ENCODE measurements around the gene CACNA1E. TPM values are rescaled to one million over a fixed set of nuclear protein-coding genes. Genes with fewer than 3 reads are reported as not detected.
A peak's percentile ranks its signal among the peaks of the same experiment; 100 is the strongest.

The CACNA1E gene
- total RNA-seq, 1 experiment from 2014 or later, result 0.46 TPM

- Histone ChIP-seq H4K20me1 (ENCODE audit: control insufficient read depth, insufficient read depth, insufficient read length) (no peaks in the 10 kb centered on the region), H2BK12ac (ENCODE audit: insufficient read length, low read depth, low read length) (no peak overlapping the region), H3K79me2 (ENCODE audit: insufficient read depth, low read length) (no peaks in the 10 kb centered on the region), H2BK5ac (ENCODE audit: insufficient read length, low read length) (no peak overlapping the region), H3K56ac (ENCODE audit: insufficient read length, low read depth, low read length) (no peak overlapping the region), H2BK20ac (ENCODE audit: low read depth, low read length, poor library complexity, severe bottlenecking) (no peak overlapping the region), H2AFZ (ENCODE audit: low read length) (no peak overlapping the region), H3K9me3 (ENCODE audit: control insufficient read depth, low read depth, low read length) (no peaks in the 10 kb centered on the region), H3K4me2 (ENCODE audit: insufficient read depth, insufficient read length, low read length) (no peak overlapping the region), H4K8ac (replicated peaks; ENCODE audit: insufficient read length, low read depth, low read length) (no peak overlapping the region), H3K79me1 (ENCODE audit: insufficient read depth, low read depth, low read length, poor library complexity, severe bottlenecking) (no peaks in the 10 kb centered on the region), H3K14ac (ENCODE audit: insufficient read depth, low read length) (no peak overlapping the region; the same call in 1 of the 2 replicates), H3K23me2 (ENCODE audit: insufficient read length, low read depth, low read length, poor library complexity, severe bottlenecking) (no peaks in the 10 kb centered on the region), H3K27me3 (ENCODE audit: insufficient read depth, low read length) (no peaks in the 10 kb centered on the region), H3K4ac (ENCODE audit: low read depth, low read length) (no peak overlapping the region), H4K5ac (ENCODE audit: insufficient read length, low read depth, low read length) (no peak overlapping the region), H3T11ph (ENCODE audit: low read length) (no peak overlapping the region), H2BK15ac (ENCODE audit: low read depth, low read length) (no peak overlapping the region), H3K9ac (ENCODE audit: extremely low read depth, insufficient read length, low read length) (no peak overlapping the region), H3K18ac (ENCODE audit: insufficient read length, low read depth, low read length) (no peak overlapping the region), H3K27ac (ENCODE audit: insufficient read length, low read depth, low read length) (no peak overlapping the region), H2AK5ac (ENCODE audit: insufficient read length, low read length) (no peak overlapping the region), H3K23ac (ENCODE audit: insufficient read length, low read depth, low read length) (no peak overlapping the region), H3K4me1 (ENCODE audit: insufficient read depth, low read length) (no peaks in the 10 kb centered on the region), H2BK120ac (ENCODE audit: low read depth, low read length, poor library complexity, severe bottlenecking) (no peak overlapping the region), H4K91ac (ENCODE audit: insufficient read length, low read depth, low read length) (no peak overlapping the region)
- no peaks in the 10 kb centered on the region for H3K36me3 Mint-ChIP-seq (ENCODE audit: insufficient read depth in 1 of 3, low read depth in 3 of 3)
- no peak overlapping the region for H3K4me3 Mint-ChIP-seq
- no CpG with 5 or more reads among the region's 32 CpGs for WGBS (ENCODE audit: extremely low coverage, insufficient read length, low lambda C conversion rate)
- H3K27me3 Mint-ChIP-seq (ENCODE audit: low read depth), result peaks cover 3% of the 10 kb centered on the region; the same call in 1 of the 2 replicates
- H3K4me1 Mint-ChIP-seq, result peaks cover 3% of the 10 kb centered on the region in 2 experiments; a peak in 2 of 4 replicates
- TF ChIP-seq CTCF (conservative IDR thresholded peaks at IDR 0.05), result no peak
- DNase-seq, result no peak
- H3K27ac Mint-ChIP-seq, result peak overlapping the region in 1 of 3 experiments; percentile 38; a peak in 2 of 7 replicates
- no peaks in the 10 kb centered on the region for H3K9me3 Mint-ChIP-seq
These were observed 315.0 kb downstream of the CACNA1E start for GRCh38 chr1:181798191-181798926.
